WTC11 (cell line): ENCODE data around the gene KIF26A. TPM values are rescaled to one million over a fixed set of nuclear protein-coding genes. Genes with fewer than 3 reads are reported as not detected.

ENCODE experiments used
- ATAC-seq: fragments of 200-7000 bp; cut with Tn5 transposase; 2 replicates; pipeline ENCODE4 v1.10.0; 2021; ENCODE audit warnings: mild to moderate bottlenecking, moderate library complexity
- CTCF ChIA-PET: fragments of 300-600 bp; sonication (Branson Sonifier 250); formaldehyde crosslinking; loops from one replicate; lab custom pipeline; 2021; ENCODE audit warnings: antibody characterized with exemption; lab: Charles Lee
- POLR2A ChIA-PET: fragments of 350-600 bp; sonication (Branson Sonifier 250); formaldehyde crosslinking; loops from one replicate; lab custom pipeline; 2021; ENCODE audit warnings: antibody characterized with exemption; lab: Charles Lee
- DNase-seq: peaks from one replicate; pipeline ENCODE4 v3.0.0; 2021; ENCODE audit warnings: low spot score
- H3K27ac Mint-ChIP-seq: 2 replicates; pipeline ENCODE4 v1.8.0; 2021; ENCODE audit warnings: mixed read lengths
- H3K27me3 Mint-ChIP-seq: 2 replicates; pipeline ENCODE4 v1.8.0; 2021; ENCODE audit warnings: low read depth, mild to moderate bottlenecking, moderate library complexity, mixed read lengths
- H3K36me3 Mint-ChIP-seq: 2 replicates; pipeline ENCODE4 v1.8.0; 2021; ENCODE audit warnings: mixed read lengths
- H3K4me1 Mint-ChIP-seq: 2 replicates; pipeline ENCODE4 v1.8.0; 2022; ENCODE audit warnings: mixed read lengths
- H3K4me3 Mint-ChIP-seq: 2 replicates; pipeline ENCODE4 v1.8.0; 2021; ENCODE audit warnings: mild to moderate bottlenecking, moderate library complexity, mixed read lengths
- H3K9me3 Mint-ChIP-seq: 2 replicates; pipeline ENCODE4 v1.8.0; 2021; ENCODE audit warnings: mixed read lengths
- ATF1 ChIP-seq: sonication (generic); formaldehyde crosslinking; IDR thresholded peaks from 2 replicates; pipeline ENCODE4 v1.8.1; 2023; ENCODE audit warnings: mild to moderate bottlenecking, moderate library complexity, missing genetic modification reagents
- E2F4 ChIP-seq: sonication (generic); formaldehyde crosslinking; IDR thresholded peaks from 2 replicates; pipeline ENCODE4 v1.8.1; 2022; ENCODE audit warnings: low read depth, mild to moderate bottlenecking, moderate library complexity, missing genetic modification reagents, borderline replicate concordance
- E2F5 ChIP-seq: sonication (generic); formaldehyde crosslinking; IDR thresholded peaks from 2 replicates; pipeline ENCODE4 v1.8.1; 2022; ENCODE audit warnings: mild to moderate bottlenecking, moderate library complexity, missing genetic modification reagents
- ELF4 ChIP-seq: sonication (generic); formaldehyde crosslinking; IDR thresholded peaks from 2 replicates; pipeline ENCODE4 v1.8.1; 2022; ENCODE audit warnings: low read depth, mild to moderate bottlenecking, moderate library complexity, missing genetic modification reagents
- FOXP4 ChIP-seq: sonication (generic); formaldehyde crosslinking; IDR thresholded peaks from 2 replicates; pipeline ENCODE4 v1.8.0; 2022; ENCODE audit warnings: mild to moderate bottlenecking, missing genetic modification reagents
- HMGA2 ChIP-seq: fragments of 250-450 bp; sonication (Bioruptor Pico); IDR thresholded peaks from 2 replicates; pipeline ENCODE4 v1.4.0; 2021; ENCODE audit warnings: mild to moderate bottlenecking, moderate library complexity
- JAZF1 ChIP-seq: fragments of 250-450 bp; sonication (Bioruptor Pico); IDR thresholded peaks from 2 replicates; pipeline ENCODE4 v1.9.0; 2021; ENCODE audit warnings: moderate library complexity, mild to moderate bottlenecking, inconsistent platforms
- MLX ChIP-seq: sonication (generic); formaldehyde crosslinking; IDR thresholded peaks from 2 replicates; pipeline ENCODE4 v1.8.1; 2023; ENCODE audit warnings: mild to moderate bottlenecking, missing genetic modification reagents, moderate library complexity
- MXD4 ChIP-seq: fragments of 250-450 bp; sonication (Bioruptor Pico); IDR thresholded peaks from 2 replicates; pipeline ENCODE4 v1.8.0; 2021; ENCODE audit warnings: mild to moderate bottlenecking, moderate library complexity, borderline replicate concordance
- NR2C2 ChIP-seq: sonication (generic); formaldehyde crosslinking; IDR thresholded peaks from 2 replicates; pipeline ENCODE4 v1.8.0; 2022; ENCODE audit warnings: mild to moderate bottlenecking, missing genetic modification reagents
- NR3C1 ChIP-seq: sonication (generic); formaldehyde crosslinking; conservative IDR thresholded peaks from 2 replicates; pipeline ENCODE4 v1.8.1; 2023; ENCODE audit warnings: low read depth, mild to moderate bottlenecking, missing genetic modification reagents
- PRRX2 ChIP-seq: fragments of 250-450 bp; sonication (Bioruptor Pico); IDR thresholded peaks from 2 replicates; pipeline ENCODE4 v1.8.0; 2021; ENCODE audit warnings: mild to moderate bottlenecking
- SMAD3 ChIP-seq: sonication (generic); formaldehyde crosslinking; IDR thresholded peaks from 2 replicates; pipeline ENCODE4 v1.8.0; 2022; ENCODE audit warnings: missing genetic modification reagents, mild to moderate bottlenecking, borderline replicate concordance
- ZBTB21 ChIP-seq: sonication (generic); formaldehyde crosslinking; IDR thresholded peaks from 2 replicates; pipeline ENCODE4 v1.8.1; 2023; ENCODE audit warnings: mild to moderate bottlenecking, missing genetic modification reagents, borderline replicate concordance
- ZBTB43 ChIP-seq: sonication (generic); formaldehyde crosslinking; IDR thresholded peaks from 2 replicates; pipeline ENCODE4 v1.8.1; 2023; ENCODE audit warnings: mild to moderate bottlenecking, missing genetic modification reagents
- ZNF121 ChIP-seq: sonication (generic); formaldehyde crosslinking; IDR thresholded peaks from 2 replicates; pipeline ENCODE4 v1.8.0; 2023; ENCODE audit warnings: missing genetic modification reagents
- ZNF317 ChIP-seq: sonication (generic); formaldehyde crosslinking; IDR thresholded peaks from 2 replicates; pipeline ENCODE4 v1.8.1; 2023; ENCODE audit warnings: low read depth, mild to moderate bottlenecking, moderate library complexity, missing genetic modification reagents, borderline replicate concordance
- ZNF396 ChIP-seq: fragments of 250-450 bp; sonication (Bioruptor Pico); IDR thresholded peaks from 2 replicates; pipeline ENCODE4 v1.8.0; 2021; ENCODE audit warnings: mild to moderate bottlenecking, moderate library complexity, borderline replicate concordance
- total RNA-seq: library from RNA; stranded (reverse); gene quantifications from 3 replicates; pipeline ENCODE4 v1.2.3, GENCODE V29; 2021
- TF ChIP-seq, protein P1 (sequence below): fragments of 250-450 bp; sonication (Bioruptor Pico); conservative IDR thresholded peaks from 2 replicates; pipeline ENCODE4 v1.9.0; 2021; ENCODE audit warnings: mild to moderate bottlenecking
- TF ChIP-seq, protein P2 (sequence below): sonication (generic); formaldehyde crosslinking; IDR thresholded peaks from 2 replicates; pipeline ENCODE4 v1.8.0; 2022; ENCODE audit warnings: mild to moderate bottlenecking, missing genetic modification reagents
- TF ChIP-seq, protein P3 (sequence below): sonication (generic); formaldehyde crosslinking; IDR thresholded peaks from 2 replicates; pipeline ENCODE4 v1.8.1; 2022; ENCODE audit warnings: mild to moderate bottlenecking, missing genetic modification reagents, moderate library complexity, borderline replicate concordance
- TF ChIP-seq, protein P4 (sequence below): sonication (generic); formaldehyde crosslinking; IDR thresholded peaks from 2 replicates; pipeline ENCODE4 v1.8.1; 2022; ENCODE audit warnings: low read depth, missing genetic modification reagents, borderline replicate concordance

Gene KIF26A
- total RNA-seq, 1 experiment from 2014 or later, result 53.4 TPM

GRCh38 chr14:104179126-104179525 lies 40.7 kb downstream of the KIF26A start (continued):
- no peak for TF ChIP-seq ZNF396
- TF ChIP-seq ZBTB21 (CRISPR knock-in tag), result no peak
- TF ChIP-seq HMGA2 (CRISPR knock-in tag), result no peak
- no peak for TF ChIP-seq ZNF121 (CRISPR knock-in tag)
- TF ChIP-seq NR2C2 (CRISPR knock-in tag), result no peak
- TF ChIP-seq SMAD3 (CRISPR knock-in tag), result no peak
- TF ChIP-seq, protein P1, sequence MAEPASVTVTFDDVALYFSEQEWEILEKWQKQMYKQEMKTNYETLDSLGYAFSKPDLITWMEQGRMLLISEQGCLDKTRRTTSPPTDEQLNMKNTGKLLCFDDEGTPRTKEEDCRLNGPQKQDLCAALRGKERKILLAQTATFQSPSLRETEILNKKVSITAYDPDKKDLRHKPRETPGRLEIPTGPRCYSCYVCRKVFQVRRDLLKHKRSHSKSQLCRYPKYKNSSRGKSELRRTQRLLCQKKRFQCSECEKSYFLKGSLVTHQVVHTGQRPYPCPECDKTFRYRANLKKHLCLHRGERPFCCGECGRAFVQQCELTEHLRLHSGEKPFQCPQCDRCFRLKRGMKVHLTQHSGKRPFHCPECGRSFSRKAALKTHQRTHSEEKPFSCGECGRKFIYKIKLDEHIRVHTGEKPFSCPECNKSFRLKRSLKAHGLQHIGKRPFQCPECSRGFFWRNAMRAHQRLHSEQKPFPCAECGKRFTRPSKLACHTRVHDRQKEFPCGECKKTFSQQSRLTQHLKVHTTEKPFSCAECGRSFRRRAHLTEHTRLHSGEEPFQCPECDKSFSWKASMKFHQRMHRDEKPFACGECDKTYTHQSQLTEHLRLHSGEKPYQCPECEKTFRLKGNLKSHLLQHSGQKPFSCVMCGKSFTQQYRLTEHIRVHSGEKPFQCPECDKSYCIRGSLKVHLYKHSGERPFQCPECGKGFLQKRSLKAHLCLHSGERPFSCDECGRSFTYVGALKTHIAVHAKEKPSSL (CRISPR knock-in tag), result no peak
- TF ChIP-seq FOXP4 (CRISPR knock-in tag), result no peak
- no peak for TF ChIP-seq JAZF1 (CRISPR knock-in tag)
- TF ChIP-seq MLX (CRISPR knock-in tag), result no peak
- TF ChIP-seq ZNF317 (CRISPR knock-in tag), result no peak

DNA sequence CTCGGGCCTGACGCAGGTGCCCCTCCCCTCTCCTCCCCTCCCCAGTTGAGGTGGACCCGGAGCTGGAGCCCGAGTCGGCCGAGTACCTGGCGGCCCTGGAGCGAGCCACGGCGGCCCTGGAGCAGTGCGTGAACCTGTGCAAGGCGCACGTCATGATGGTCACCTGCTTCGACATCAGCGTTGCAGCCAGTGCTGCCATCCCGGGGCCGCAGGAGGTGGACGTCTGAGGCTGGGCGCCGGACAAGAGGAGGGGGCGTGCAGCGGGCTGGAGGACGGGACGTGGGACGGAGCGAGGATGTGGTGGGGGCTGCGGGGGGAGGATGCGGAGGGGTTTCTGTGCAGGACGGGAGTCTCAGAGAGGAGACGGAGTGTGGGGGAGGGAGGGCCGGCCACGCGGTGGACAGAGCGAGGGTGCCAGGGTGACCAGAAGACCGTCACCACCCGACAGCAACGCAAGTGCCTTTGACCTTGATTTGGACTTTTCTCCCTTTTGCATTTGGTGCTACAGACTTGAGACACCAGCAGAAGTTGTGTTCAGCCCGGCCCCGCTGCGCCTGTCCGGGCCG lies 41.3 kb downstream of the KIF26A start:
- H3K27ac Mint-ChIP-seq, result no peak overlapping the region
- no peaks in the 10 kb centered on the region for H3K27me3 Mint-ChIP-seq
- TF ChIP-seq ZBTB43 (CRISPR knock-in tag) (no peak), PRRX2 (no peak), ELF4 (CRISPR knock-in tag) (no peak), ZNF396 (no peak), NR3C1 (no peak), ATF1 (CRISPR knock-in tag) (no peak), E2F4 (CRISPR knock-in tag) (no peak), MXD4 (no peak), E2F5 (CRISPR knock-in tag) (no peak)
- TF ChIP-seq, protein P2, sequence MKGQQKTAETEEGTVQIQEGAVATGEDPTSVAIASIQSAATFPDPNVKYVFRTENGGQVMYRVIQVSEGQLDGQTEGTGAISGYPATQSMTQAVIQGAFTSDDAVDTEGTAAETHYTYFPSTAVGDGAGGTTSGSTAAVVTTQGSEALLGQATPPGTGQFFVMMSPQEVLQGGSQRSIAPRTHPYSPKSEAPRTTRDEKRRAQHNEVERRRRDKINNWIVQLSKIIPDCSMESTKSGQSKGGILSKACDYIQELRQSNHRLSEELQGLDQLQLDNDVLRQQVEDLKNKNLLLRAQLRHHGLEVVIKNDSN, result no peak
- TF ChIP-seq, protein P3, sequence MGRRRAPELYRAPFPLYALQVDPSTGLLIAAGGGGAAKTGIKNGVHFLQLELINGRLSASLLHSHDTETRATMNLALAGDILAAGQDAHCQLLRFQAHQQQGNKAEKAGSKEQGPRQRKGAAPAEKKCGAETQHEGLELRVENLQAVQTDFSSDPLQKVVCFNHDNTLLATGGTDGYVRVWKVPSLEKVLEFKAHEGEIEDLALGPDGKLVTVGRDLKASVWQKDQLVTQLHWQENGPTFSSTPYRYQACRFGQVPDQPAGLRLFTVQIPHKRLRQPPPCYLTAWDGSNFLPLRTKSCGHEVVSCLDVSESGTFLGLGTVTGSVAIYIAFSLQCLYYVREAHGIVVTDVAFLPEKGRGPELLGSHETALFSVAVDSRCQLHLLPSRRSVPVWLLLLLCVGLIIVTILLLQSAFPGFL (CRISPR knock-in tag), result no peak
- TF ChIP-seq, protein P4, sequence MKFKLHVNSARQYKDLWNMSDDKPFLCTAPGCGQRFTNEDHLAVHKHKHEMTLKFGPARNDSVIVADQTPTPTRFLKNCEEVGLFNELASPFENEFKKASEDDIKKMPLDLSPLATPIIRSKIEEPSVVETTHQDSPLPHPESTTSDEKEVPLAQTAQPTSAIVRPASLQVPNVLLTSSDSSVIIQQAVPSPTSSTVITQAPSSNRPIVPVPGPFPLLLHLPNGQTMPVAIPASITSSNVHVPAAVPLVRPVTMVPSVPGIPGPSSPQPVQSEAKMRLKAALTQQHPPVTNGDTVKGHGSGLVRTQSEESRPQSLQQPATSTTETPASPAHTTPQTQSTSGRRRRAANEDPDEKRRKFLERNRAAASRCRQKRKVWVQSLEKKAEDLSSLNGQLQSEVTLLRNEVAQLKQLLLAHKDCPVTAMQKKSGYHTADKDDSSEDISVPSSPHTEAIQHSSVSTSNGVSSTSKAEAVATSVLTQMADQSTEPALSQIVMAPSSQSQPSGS, result no peak

More for the DNA sequence above, 41.3 kb downstream of the KIF26A start:
- H3K4me1 Mint-ChIP-seq, result no peaks in the 10 kb centered on the region
- 0 out of 2 replicates have a peak, but pooled peaks cover under 1% of the 10 kb centered on the region for H3K36me3 Mint-ChIP-seq
- DNase-seq (no peak), ATAC-seq (no peak)
- no peaks in the 10 kb centered on the region for H3K9me3 Mint-ChIP-seq
- CTCF ChIA-PET, result no interaction called here
- no peak overlapping the region for H3K4me3 Mint-ChIP-seq
- POLR2A ChIA-PET, result no interaction called here
